Activated naive CD8-positive, alpha-beta T cell treated with anti-CD3 and anti-CD28 coated beads, Interleukin-2, amount 10 ng/mL, durations not matched to agents 7 days and 5 days (primary cell): Measurements from ENCODE around the gene MED12L. TPM values are rescaled to one million over a fixed set of nuclear protein-coding genes. Genes with fewer than 3 reads are reported as not detected.
A peak's percentile ranks its signal among the peaks of the same experiment; 100 is the strongest.

Experiments used
- ATAC-seq: fragments of 150-1000 bp; cut with Tn5 transposase; one replicate; pipeline ENCODE4 v1.10.0; 2021; ENCODE audit warnings: low read depth, moderate library complexity
- POLR2A ChIA-PET: fragments of 350-600 bp; sonication (Branson Sonifier 250); formaldehyde crosslinking; loops from one replicate; lab custom pipeline; 2021; ENCODE audit warnings: antibody characterized with exemption; lab: Charles Lee
- DNase-seq: peaks from one replicate; pipeline ENCODE4 v3.0.0; 2021
- H3K27ac Mint-ChIP-seq: one replicate; pipeline ENCODE4 v1.8.0; 2022; ENCODE audit warnings: mild to moderate bottlenecking, mixed read lengths
- H3K27me3 Mint-ChIP-seq: one replicate; pipeline ENCODE4 v1.8.0; 2022; ENCODE audit warnings: mild to moderate bottlenecking, moderate library complexity, mixed read lengths
- H3K36me3 Mint-ChIP-seq: one replicate; pipeline ENCODE4 v1.8.0; 2021; ENCODE audit warnings: mild to moderate bottlenecking, mixed read lengths
- H3K4me1 Mint-ChIP-seq: one replicate; pipeline ENCODE4 v1.8.0; 2021; ENCODE audit warnings: mixed read lengths
- H3K4me3 Mint-ChIP-seq: one replicate; pipeline ENCODE4 v1.8.0; 2022; ENCODE audit warnings: mild to moderate bottlenecking, moderate library complexity, mixed read lengths
- H3K9me3 Mint-ChIP-seq: one replicate; pipeline ENCODE4 v1.8.0; 2021; ENCODE audit warnings: mixed read lengths
- total RNA-seq, 2 experiments: library from RNA; stranded (reverse); gene quantifications; one replicate each; pipeline ENCODE4 v1.2.3, GENCODE V29; 2021

The MED12L gene
- total RNA-seq, 2 experiments from 2014 or later: 0.36 to 0.68 TPM

- peaks cover 11% of the 10 kb centered on the region for H3K4me1 Mint-ChIP-seq
- peak; percentile 26 for DNase-seq
- ATAC-seq: peak; percentile 63
- H3K4me3 Mint-ChIP-seq: peak overlapping the region; percentile 33
- H3K36me3 Mint-ChIP-seq: no peaks in the 10 kb centered on the region
- H3K27ac Mint-ChIP-seq: no peak overlapping the region
- peaks cover 14% of the 10 kb centered on the region for H3K27me3 Mint-ChIP-seq
- H3K9me3 Mint-ChIP-seq: no peaks in the 10 kb centered on the region
- POLR2A ChIA-PET: no interaction called here
Observed at GRCh38 chr3:151328298-151328995, 243.0 kb downstream of the MED12L start.

- DNase-seq (no peak), ATAC-seq (no peak)
- Mint-ChIP-seq H3K4me3 (peak within 1 kb of the TSS; percentile 33), H3K36me3 (no peaks in the 10 kb centered on the region), H3K9me3 (no peaks in the 10 kb centered on the region), H3K4me1 (peaks cover 11% of the 10 kb centered on the region), H3K27me3 (peaks cover 14% of the 10 kb centered on the region), H3K27ac (no peak within 1 kb of the TSS)
- POLR2A ChIA-PET: no interaction called here
Observed at GRCh38 chr3:151329363-151329762, 243.9 kb downstream of the MED12L start, which contains the start of gene P2RY13. P2RY13 (minus strand) TSS chr3:151329549; CDS start chr3:151329528, 21 bp downstream.

GRCh38 chr3:151330379-151330778 lies 244.9 kb downstream of the MED12L start:
- no peaks in the 10 kb centered on the region for H3K9me3 Mint-ChIP-seq
- H3K27me3 Mint-ChIP-seq: peaks cover 11% of the 10 kb centered on the region
- POLR2A ChIA-PET: no interaction called here
- H3K4me3 Mint-ChIP-seq: no peak overlapping the region
- H3K36me3 Mint-ChIP-seq: no peaks in the 10 kb centered on the region
- peaks cover 11% of the 10 kb centered on the region for H3K4me1 Mint-ChIP-seq
- ATAC-seq: no peak
- H3K27ac Mint-ChIP-seq: no peak overlapping the region
- DNase-seq: no peak

GRCh38 chr3:151330899-151331298 lies 245.4 kb downstream of the MED12L start:
- Mint-ChIP-seq H3K36me3 (no peaks in the 10 kb centered on the region), H3K4me1 (peaks cover 11% of the 10 kb centered on the region), H3K4me3 (no peak overlapping the region), H3K27me3 (peaks cover 15% of the 10 kb centered on the region), H3K9me3 (no peaks in the 10 kb centered on the region), H3K27ac (no peak overlapping the region)
- POLR2A ChIA-PET: no interaction called here
- no peak for DNase-seq
- no peak for ATAC-seq

- ATAC-seq (no peak), DNase-seq (no peak)
- Mint-ChIP-seq H3K9me3 (no peaks in the 10 kb centered on the region), H3K27ac (no peak overlapping the region), H3K4me1 (peaks cover 11% of the 10 kb centered on the region), H3K36me3 (no peaks in the 10 kb centered on the region), H3K4me3 (no peak overlapping the region), H3K27me3 (peaks cover 22% of the 10 kb centered on the region)
- POLR2A ChIA-PET: no interaction called here
Observed at GRCh38 chr3:151331696-151332095, 246.2 kb downstream of the MED12L start.

- H3K27me3 Mint-ChIP-seq: peaks cover 42% of the 10 kb centered on the region
Observed at GRCh38 chr3:151345859-151346258, 260.4 kb downstream of the MED12L start.

GRCh38 chr3:151346292-151346691 lies 260.8 kb downstream of the MED12L start:
- no peak overlapping the region for H3K4me3 Mint-ChIP-seq
- POLR2A ChIA-PET: no interaction called here

More at GRCh38 chr3:151345859-151346258, 260.4 kb downstream of the MED12L start:
- H3K27ac Mint-ChIP-seq: no peak overlapping the region
- POLR2A ChIA-PET: no interaction called here
- H3K36me3 Mint-ChIP-seq: no peaks in the 10 kb centered on the region
- peaks cover 6% of the 10 kb centered on the region for H3K4me1 Mint-ChIP-seq
- ATAC-seq: no peak
- DNase-seq: no peak
- H3K4me3 Mint-ChIP-seq: no peak overlapping the region
- no peaks in the 10 kb centered on the region for H3K9me3 Mint-ChIP-seq

GRCh38 chr3:151347432-151347831 lies 262.0 kb downstream of the MED12L start:
- ATAC-seq: no peak
- Mint-ChIP-seq H3K36me3 (no peaks in the 10 kb centered on the region), H3K27ac (no peak overlapping the region), H3K4me3 (no peak overlapping the region), H3K9me3 (no peaks in the 10 kb centered on the region), H3K27me3 (peaks cover 44% of the 10 kb centered on the region), H3K4me1 (peaks cover 7% of the 10 kb centered on the region)
- no peak for DNase-seq
- POLR2A ChIA-PET: no interaction called here

More at GRCh38 chr3:151346292-151346691, 260.8 kb downstream of the MED12L start:
- DNase-seq: no peak
- no peak for ATAC-seq
- Mint-ChIP-seq H3K36me3 (no peaks in the 10 kb centered on the region), H3K9me3 (no peaks in the 10 kb centered on the region), H3K27ac (no peak overlapping the region), H3K4me1 (peaks cover 6% of the 10 kb centered on the region), H3K27me3 (peaks cover 38% of the 10 kb centered on the region)

- DNase-seq (no peak), ATAC-seq (no peak)
- Mint-ChIP-seq H3K9me3 (no peaks in the 10 kb centered on the region), H3K4me1 (peaks cover 7% of the 10 kb centered on the region), H3K36me3 (no peaks in the 10 kb centered on the region), H3K27me3 (peaks cover 20% of the 10 kb centered on the region), H3K4me3 (no peak overlapping the region), H3K27ac (no peak overlapping the region)
- POLR2A ChIA-PET: no interaction called here
Observed at GRCh38 chr3:151350656-151351055, 265.2 kb downstream of the MED12L start.

GRCh38 chr3:151351219-151351618 lies 265.8 kb downstream of the MED12L start:
- no peak for DNase-seq
- no peak for ATAC-seq
- Mint-ChIP-seq H3K4me3 (no peak overlapping the region), H3K27ac (no peak overlapping the region), H3K36me3 (no peaks in the 10 kb centered on the region), H3K27me3 (peaks cover 17% of the 10 kb centered on the region), H3K9me3 (no peaks in the 10 kb centered on the region), H3K4me1 (peaks cover 7% of the 10 kb centered on the region)
- POLR2A ChIA-PET: no interaction called here

- Mint-ChIP-seq H3K4me1 (peaks cover 4% of the 10 kb centered on the region), H3K36me3 (no peaks in the 10 kb centered on the region), H3K9me3 (no peaks in the 10 kb centered on the region), H3K27me3 (peaks cover 17% of the 10 kb centered on the region), H3K4me3 (no peak overlapping the region), H3K27ac (no peak overlapping the region)
- DNase-seq: no peak
- POLR2A ChIA-PET: no interaction called here
- ATAC-seq: no peak
Observed at GRCh38 chr3:151351648-151352047, 266.2 kb downstream of the MED12L start.

GRCh38 chr3:151356794-151357462 lies 271.5 kb downstream of the MED12L start:
- DNase-seq (no peak), ATAC-seq (no peak)
- no peak overlapping the region for H3K4me3 Mint-ChIP-seq
- POLR2A ChIA-PET: no interaction called here
- no peak overlapping the region for H3K27ac Mint-ChIP-seq
- peaks cover 7% of the 10 kb centered on the region for H3K27me3 Mint-ChIP-seq
- peaks cover 1% of the 10 kb centered on the region for H3K4me1 Mint-ChIP-seq
- H3K36me3 Mint-ChIP-seq: no peaks in the 10 kb centered on the region
- H3K9me3 Mint-ChIP-seq: no peaks in the 10 kb centered on the region

- Mint-ChIP-seq H3K4me1 (no peaks in the 10 kb centered on the region), H3K9me3 (no peaks in the 10 kb centered on the region), H3K36me3 (no peaks in the 10 kb centered on the region), H3K27me3 (peaks cover 4% of the 10 kb centered on the region), H3K27ac (no peak overlapping the region), H3K4me3 (no peak overlapping the region)
- no peak for ATAC-seq
- POLR2A ChIA-PET: no interaction called here
- no peak for DNase-seq
Observed at GRCh38 chr3:151357463-151357850, 272.0 kb downstream of the MED12L start.

GRCh38 chr3:151362751-151363174 lies 277.3 kb downstream of the MED12L start:
- no peaks in the 10 kb centered on the region for H3K4me1 Mint-ChIP-seq
- peaks cover 6% of the 10 kb centered on the region for H3K27me3 Mint-ChIP-seq
- H3K27ac Mint-ChIP-seq: no peak overlapping the region
- H3K36me3 Mint-ChIP-seq: no peaks in the 10 kb centered on the region
- DNase-seq (no peak), ATAC-seq (no peak)
- POLR2A ChIA-PET: no interaction called here
- no peaks in the 10 kb centered on the region for H3K9me3 Mint-ChIP-seq
- no peak overlapping the region for H3K4me3 Mint-ChIP-seq
